ENCODE results near the gene KRT3.

- TF ChIP-seq CTCF (IDR thresholded peaks at IDR 0.05) (no peak), POLR2A (IDR thresholded peaks at IDR 0.05) (no peak)
Measured at GRCh38 chr12:52836042-52836466, 40.1 kb upstream of the KRT3 start.
